Measurements from ENCODE around the gene SPRR1A.

Gene SPRR1A

GRCh38 chr1:152951711-152952110 lies 32.2 kb upstream of the SPRR1A start:
- TF ChIP-seq CTCF (IDR thresholded peaks at IDR 0.05; ENCODE audit: control insufficient read depth, insufficient read depth, low read depth, low read length, missing control alignments) = no peak
- no peak overlapping the region for H3K4me3 ChIP-seq (ENCODE audit: control insufficient read depth, low read depth, low read length)
- no peak for DNase-seq (ENCODE audit: low read depth)

- no peak for TF ChIP-seq CTCF (IDR thresholded peaks at IDR 0.05; ENCODE audit: control insufficient read depth, insufficient read depth, low read depth, low read length, missing control alignments)
- DNase-seq (ENCODE audit: low read depth) = no peak
These were observed 30.1 kb upstream of the SPRR1A start for GRCh38 chr1:152953761-152954160.

GRCh38 chr1:152954436-152954835 lies 29.4 kb upstream of the SPRR1A start:
- no peak for TF ChIP-seq CTCF (IDR thresholded peaks at IDR 0.05; ENCODE audit: control insufficient read depth, insufficient read depth, low read depth, low read length, missing control alignments)
- H3K4me3 ChIP-seq (ENCODE audit: control insufficient read depth, low read depth, low read length) = no peak overlapping the region
- DNase-seq (ENCODE audit: low read depth) = no peak

More at GRCh38 chr1:152953761-152954160, 30.1 kb upstream of the SPRR1A start:
- no peak overlapping the region for H3K4me3 ChIP-seq (ENCODE audit: control insufficient read depth, low read depth, low read length)

- DNase-seq (ENCODE audit: low read depth) = no peak
- H3K4me3 ChIP-seq (ENCODE audit: control insufficient read depth, low read depth, low read length) = no peak overlapping the region
- TF ChIP-seq CTCF (IDR thresholded peaks at IDR 0.05; ENCODE audit: control insufficient read depth, insufficient read depth, low read depth, low read length, missing control alignments) = no peak
These were observed 26.3 kb upstream of the SPRR1A start for GRCh38 chr1:152957561-152957960.

- TF ChIP-seq CTCF (IDR thresholded peaks at IDR 0.05; ENCODE audit: control insufficient read depth, insufficient read depth, low read depth, low read length, missing control alignments) = no peak
- H3K4me3 ChIP-seq (ENCODE audit: control insufficient read depth, low read depth, low read length) = no peak overlapping the region
- DNase-seq (ENCODE audit: low read depth) = no peak
These were observed 24.6 kb upstream of the SPRR1A start for GRCh38 chr1:152959273-152959672.

GRCh38 chr1:152959801-152960451 lies 24.0 kb upstream of the SPRR1A start:
- H3K4me3 ChIP-seq (ENCODE audit: control insufficient read depth, low read depth, low read length) = no peak overlapping the region
- no peak for TF ChIP-seq CTCF (IDR thresholded peaks at IDR 0.05; ENCODE audit: control insufficient read depth, insufficient read depth, low read depth, low read length, missing control alignments)
- DNase-seq (ENCODE audit: low read depth) = no peak
